PFSK-1 (cell line): ENCODE results near the gene DHRSX.

ENCODE experiments used
- POLR2AphosphoS5 ChIP-seq: IDR thresholded peaks from 2 replicates; pipeline ENCODE4 v1.6.1; 2012; ENCODE audit warnings: low read depth, mild to moderate bottlenecking, control low read depth, low read length, moderate library complexity
- SIN3A ChIP-seq: IDR thresholded peaks from 2 replicates; pipeline ENCODE4 v1.6.1; 2012; ENCODE audit warnings: mild to moderate bottlenecking, low read length, moderate library complexity, borderline replicate concordance; ENCODE audit not compliant: insufficient read depth

DNA sequence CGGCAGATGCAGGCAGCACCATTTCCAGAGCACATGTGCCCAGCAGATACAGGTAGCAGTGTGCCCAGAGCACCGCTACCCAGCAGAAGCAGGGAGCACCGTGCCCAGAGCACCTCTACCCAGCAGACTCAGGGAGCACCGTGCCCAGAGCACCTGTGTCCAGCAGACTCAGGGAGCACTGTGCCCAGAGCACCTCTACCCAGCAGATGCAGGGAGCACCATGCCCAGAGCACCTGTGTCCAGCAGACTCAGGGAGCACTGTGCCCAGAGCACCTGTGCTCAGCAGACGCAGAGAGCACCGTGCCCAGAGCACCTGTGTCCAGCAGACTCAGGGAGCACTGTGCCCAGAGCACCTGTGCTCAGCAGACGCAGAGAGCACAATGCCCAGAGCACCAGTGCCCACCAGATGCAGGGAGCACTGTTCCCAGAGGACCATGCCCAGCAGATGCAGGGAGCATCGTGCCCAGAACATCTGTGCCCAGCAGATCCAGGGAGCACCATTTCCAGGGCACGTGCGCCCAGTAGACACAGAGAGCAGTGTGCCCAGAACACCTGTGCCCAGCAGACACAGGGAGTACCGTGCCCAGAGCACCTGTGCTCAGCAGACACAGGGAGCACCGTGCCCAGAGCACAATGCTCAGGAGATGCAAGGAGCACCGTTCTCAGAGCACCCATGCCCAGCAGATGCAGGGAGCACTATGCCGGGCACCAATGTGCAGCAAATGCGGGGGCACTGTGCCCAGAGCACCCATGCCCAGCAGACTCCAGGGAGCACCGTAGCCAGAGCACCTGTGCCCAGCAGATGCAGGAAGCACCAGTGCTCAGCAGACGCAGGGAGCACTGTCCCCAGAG, 236.4 kb downstream of the DHRSX start:
- TF ChIP-seq POLR2AphosphoS5 (no peak), SIN3A (no peak)
